ENCODE data around the gene DCTN5. TPM values are rescaled to one million over a fixed set of nuclear protein-coding genes. Genes with fewer than 3 reads are reported as not detected.

The DCTN5 gene
- total and polyA plus RNA-seq, 2 donors (not counting 3 experiments of a cell fraction or from before 2014, with no cell fraction given) = 51.6 to 80.8 TPM

DNA sequence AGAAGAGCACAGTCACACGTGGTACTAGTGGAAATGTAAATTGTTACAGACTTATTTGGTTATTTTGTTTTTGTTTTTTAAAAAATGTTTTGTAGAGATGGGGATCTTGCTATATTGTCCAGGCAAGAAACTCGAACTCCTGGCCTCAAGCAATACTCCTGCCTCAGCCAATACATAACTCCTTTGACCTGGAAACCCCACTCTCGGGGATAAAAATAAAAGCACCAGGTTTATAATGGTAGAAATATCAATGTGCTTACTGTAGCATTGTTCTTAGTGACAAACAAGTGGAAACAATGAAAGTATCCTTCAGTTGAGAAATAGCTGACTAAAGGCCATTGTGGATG lies 83.5 kb downstream of the DCTN5 start:
- Histone ChIP-seq H3K4me3 (replicated peaks in 1 of 3; ENCODE audit: insufficient read depth in 1 of 3, low read depth in 1 of 3, low read length in 3 of 3) (no peak overlapping the region), H3K9me3 (replicated peaks; ENCODE audit: control insufficient read depth, insufficient read depth, low read length) (no peaks in the 10 kb centered on the region), H3K79me2 (ENCODE audit: control insufficient read depth, insufficient read depth, low read length) (no peaks in the 10 kb centered on the region), H3K36me3 (ENCODE audit: control insufficient read depth in 2 of 2, extremely low read depth in 1 of 2, insufficient read depth in 2 of 2, low read length in 2 of 2) (no peaks in the 10 kb centered on the region), H4K20me1 (replicated peaks; ENCODE audit: control insufficient read depth, extremely low read depth, insufficient read depth, low read length) (no peaks in the 10 kb centered on the region), H2AFZ (ENCODE audit: low read depth, low read length) (no peak overlapping the region), H3K4me1 (ENCODE audit: control insufficient read depth, extremely low read depth, insufficient read depth, low read length) (no peaks in the 10 kb centered on the region), H3K4me2 (ENCODE audit: insufficient read depth, low read length) (no peak overlapping the region), H3K27ac (ENCODE audit: insufficient read depth, low read depth, low read length) (no peak overlapping the region), H3K9ac (replicated peaks; ENCODE audit: extremely low read depth, insufficient read depth, low read length) (no peak overlapping the region), H3K27me3 (ENCODE audit: control insufficient read depth in 2 of 2, insufficient read depth in 2 of 2, low read length in 2 of 2) (no peaks in the 10 kb centered on the region), H3K9me1 (replicated peaks; ENCODE audit: control insufficient read depth, extremely low read depth, insufficient read depth, low read length) (no peaks in the 10 kb centered on the region)
- TF ChIP-seq FOS (IDR thresholded peaks at IDR 0.05; ENCODE audit: borderline replicate concordance, insufficient read depth, low read length) = no peak
- TF ChIP-seq GATA2 (IDR thresholded peaks at IDR 0.05; ENCODE audit: insufficient read depth, insufficient read length, low read depth, low read length) = no peak
- no peak for TF ChIP-seq POLR2A (IDR thresholded peaks at IDR 0.05; ENCODE audit: low read depth, low read length)
- TF ChIP-seq EZH2 (IDR thresholded peaks at IDR 0.05; ENCODE audit: borderline replicate concordance, low read depth, low read length, severe bottlenecking) = no peak
- TF ChIP-seq, protein P1, sequence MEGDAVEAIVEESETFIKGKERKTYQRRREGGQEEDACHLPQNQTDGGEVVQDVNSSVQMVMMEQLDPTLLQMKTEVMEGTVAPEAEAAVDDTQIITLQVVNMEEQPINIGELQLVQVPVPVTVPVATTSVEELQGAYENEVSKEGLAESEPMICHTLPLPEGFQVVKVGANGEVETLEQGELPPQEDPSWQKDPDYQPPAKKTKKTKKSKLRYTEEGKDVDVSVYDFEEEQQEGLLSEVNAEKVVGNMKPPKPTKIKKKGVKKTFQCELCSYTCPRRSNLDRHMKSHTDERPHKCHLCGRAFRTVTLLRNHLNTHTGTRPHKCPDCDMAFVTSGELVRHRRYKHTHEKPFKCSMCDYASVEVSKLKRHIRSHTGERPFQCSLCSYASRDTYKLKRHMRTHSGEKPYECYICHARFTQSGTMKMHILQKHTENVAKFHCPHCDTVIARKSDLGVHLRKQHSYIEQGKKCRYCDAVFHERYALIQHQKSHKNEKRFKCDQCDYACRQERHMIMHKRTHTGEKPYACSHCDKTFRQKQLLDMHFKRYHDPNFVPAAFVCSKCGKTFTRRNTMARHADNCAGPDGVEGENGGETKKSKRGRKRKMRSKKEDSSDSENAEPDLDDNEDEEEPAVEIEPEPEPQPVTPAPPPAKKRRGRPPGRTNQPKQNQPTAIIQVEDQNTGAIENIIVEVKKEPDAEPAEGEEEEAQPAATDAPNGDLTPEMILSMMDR (IDR thresholded peaks at IDR 0.05; ENCODE audit: extremely low read depth in 1 of 2, insufficient read depth in 1 of 2, low read depth in 1 of 2, low read length in 2 of 2) = no peak
- TF ChIP-seq, protein P2, sequence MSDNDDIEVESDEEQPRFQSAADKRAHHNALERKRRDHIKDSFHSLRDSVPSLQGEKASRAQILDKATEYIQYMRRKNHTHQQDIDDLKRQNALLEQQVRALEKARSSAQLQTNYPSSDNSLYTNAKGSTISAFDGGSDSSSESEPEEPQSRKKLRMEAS (IDR thresholded peaks at IDR 0.05; ENCODE audit: insufficient read depth, insufficient read length) = no peak
- TF ChIP-seq MYC (IDR thresholded peaks at IDR 0.05; ENCODE audit: low read depth, low read length) = no peak
- no peak for TF ChIP-seq POLR2AphosphoS5 (IDR thresholded peaks at IDR 0.05; ENCODE audit: insufficient read depth, low read depth, low read length)
- TF ChIP-seq JUN (IDR thresholded peaks at IDR 0.05; ENCODE audit: borderline replicate concordance, insufficient read depth, insufficient read length, low read depth) = no peak
- dilution Hi-C loops (cut with MboI; ENCODE audit: extremely low pct_ligation_motif_present, low sequenced_read_pairs) = no loop called here
- CTCF ChIA-PET = interaction anchor here (1.5 kb wide), 1 partner anchor 285 kb away, joined by 3 read pairs; no protein-coding TSS in a partner anchor
- POLR2A ChIA-PET = no interaction called here
- FAIRE-seq (no peak), DNase-seq (ENCODE audit: low read depth, low spot score) (no peak)
- intact Hi-C loops (cut with micrococcal nuclease) = no loop called here
- no TSS peak for BruUV-seq (replicated peaks)
